M059J (cell line): ENCODE results near the gene RPS18. TPM values are rescaled to one million over a fixed set of nuclear protein-coding genes. Genes with fewer than 3 reads are reported as not detected.
"Not testable (repeated sequence)": the region's sequence is repeated elsewhere in the genome, so short reads cannot be mapped to it uniquely, and the experiment has no call there.

Experiments used
- DNase-seq: peaks from one replicate; pipeline ENCODE4 v3.0.0-alpha.2; 2012; ENCODE audit warnings: low read depth
- total RNA-seq: library from RNA; depleted of rRNA; stranded (reverse); fragments of >200 nt; shearing (Covaris generic); gene quantifications from 2 replicates; pipeline ENCODE4 v1.2.3, GENCODE V29; 2014

RPS18 gene
- total RNA-seq, 1 experiment from 2014 or later: 2,277 TPM

DNA sequence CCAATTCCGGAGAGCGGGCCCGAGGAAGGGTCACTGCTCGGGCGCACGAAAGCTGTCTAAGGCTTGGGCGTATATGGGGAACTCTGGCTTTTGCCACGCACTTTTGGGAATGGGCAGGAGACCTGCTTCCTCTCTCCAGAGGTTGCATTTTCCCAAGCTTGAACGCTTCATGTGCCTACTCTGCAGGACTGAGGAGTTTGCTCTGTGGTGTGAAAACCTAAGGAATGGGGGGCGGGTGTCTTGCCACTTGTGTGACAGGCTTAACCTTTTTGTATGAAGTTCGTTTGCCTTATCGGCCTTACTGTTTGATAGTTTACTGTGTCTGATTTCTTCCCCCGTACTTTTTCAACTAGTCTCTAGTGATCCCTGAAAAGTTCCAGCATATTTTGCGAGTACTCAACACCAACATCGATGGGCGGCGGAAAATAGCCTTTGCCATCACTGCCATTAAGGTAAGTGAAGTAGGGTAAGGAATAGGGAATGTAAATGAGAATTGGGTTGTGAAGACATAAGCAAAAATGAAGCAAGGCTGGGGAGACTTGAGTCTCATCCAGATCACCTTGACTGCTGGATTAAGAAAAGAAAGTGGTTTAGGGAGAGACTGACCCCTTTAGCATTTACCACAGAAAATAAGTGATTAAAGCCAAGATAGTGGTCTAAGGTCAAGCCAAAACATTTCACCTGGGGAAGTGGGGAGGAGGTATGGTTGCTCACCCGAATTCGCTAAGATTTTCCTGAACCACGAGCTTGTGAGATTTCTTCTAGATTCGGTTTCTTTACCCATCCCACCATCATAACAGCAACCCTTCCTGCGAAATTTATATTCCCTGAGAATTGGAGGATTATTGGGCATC lies 627 bp downstream of the RPS18 start:
- no peak for DNase-seq

DNA sequence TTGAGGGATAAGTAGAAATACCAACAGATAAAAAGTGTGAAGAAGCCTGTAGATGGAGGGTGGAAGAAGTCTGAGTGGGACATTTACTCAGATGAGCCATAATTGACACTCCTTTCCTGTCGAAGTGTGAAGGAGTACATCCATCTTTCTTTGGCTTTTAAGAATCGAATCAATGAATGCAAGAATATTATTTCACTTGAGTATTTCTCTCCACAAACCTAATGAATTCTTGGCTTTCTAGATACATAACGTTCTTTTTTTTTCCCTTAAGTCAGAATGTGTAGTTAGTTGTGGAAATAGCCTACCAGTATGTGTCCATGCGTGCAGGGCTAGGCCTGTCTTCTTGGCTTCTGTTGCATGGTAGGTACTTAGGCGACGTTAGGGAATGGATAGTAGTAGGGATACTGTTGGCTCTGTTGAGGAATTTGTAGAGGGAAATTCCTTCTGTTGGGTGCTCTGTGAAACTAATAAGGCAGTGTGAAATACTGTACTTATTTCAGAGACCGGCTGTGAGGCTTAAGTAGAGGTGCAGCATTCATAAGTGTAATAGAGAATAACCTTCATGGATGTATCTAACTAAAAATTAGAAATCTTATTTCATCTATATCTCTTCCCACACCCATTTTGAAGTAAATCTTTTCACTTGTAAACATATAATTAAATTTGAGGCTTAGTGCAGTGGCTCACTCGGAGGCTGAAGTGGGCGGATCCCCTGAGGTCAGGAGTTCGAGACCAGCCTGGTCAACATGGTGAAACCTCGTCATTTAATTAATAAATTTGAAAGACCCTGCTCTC lies 1.5 kb downstream of the RPS18 start:
- no peak for DNase-seq

DNA sequence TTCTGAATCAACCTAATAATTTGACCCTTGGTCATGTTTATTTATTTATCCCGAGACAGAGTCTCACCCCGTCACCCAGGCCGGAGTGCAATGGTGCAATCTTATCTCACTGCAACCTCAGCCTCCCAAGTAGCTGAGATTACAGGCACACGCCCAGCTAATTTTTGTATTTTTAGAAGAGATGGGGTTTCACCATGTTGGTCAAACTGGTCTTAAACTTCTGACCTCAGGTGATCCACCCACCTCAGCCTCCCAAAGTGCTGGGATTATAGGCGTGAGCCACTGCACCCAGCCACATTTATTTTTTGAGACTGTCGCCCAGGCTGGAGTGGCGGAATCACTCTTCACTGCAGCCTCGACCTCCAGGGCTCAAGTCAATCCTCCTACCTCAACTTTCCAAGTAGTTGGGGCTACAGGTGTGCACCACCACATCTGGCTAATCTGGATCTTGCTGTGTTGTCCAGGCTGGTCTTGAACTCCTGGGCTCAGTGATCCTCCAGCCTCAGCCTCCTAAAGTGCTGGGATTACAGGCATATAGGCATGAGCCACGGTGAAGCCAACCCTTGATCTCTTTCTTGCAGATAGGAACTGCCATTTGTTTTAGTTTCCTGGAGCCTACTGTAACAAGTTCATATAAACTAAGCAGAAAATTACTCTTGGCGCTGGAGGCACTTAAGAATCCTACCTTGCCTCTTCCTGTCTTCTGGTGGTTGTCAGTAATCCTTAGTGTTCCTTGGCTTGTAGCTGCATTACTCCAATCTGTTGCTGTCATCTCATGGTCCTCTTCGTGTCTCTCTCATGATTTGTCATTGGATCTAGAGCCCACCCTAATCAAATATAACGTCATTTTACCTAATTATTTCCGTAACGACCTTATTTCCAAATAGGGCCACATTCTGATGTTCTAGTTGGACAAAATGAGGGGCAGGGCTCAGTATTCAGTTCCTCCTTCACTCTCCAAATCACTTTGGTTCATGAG lies 2.3 kb downstream of the RPS18 start:
- no peak for DNase-seq

DNA sequence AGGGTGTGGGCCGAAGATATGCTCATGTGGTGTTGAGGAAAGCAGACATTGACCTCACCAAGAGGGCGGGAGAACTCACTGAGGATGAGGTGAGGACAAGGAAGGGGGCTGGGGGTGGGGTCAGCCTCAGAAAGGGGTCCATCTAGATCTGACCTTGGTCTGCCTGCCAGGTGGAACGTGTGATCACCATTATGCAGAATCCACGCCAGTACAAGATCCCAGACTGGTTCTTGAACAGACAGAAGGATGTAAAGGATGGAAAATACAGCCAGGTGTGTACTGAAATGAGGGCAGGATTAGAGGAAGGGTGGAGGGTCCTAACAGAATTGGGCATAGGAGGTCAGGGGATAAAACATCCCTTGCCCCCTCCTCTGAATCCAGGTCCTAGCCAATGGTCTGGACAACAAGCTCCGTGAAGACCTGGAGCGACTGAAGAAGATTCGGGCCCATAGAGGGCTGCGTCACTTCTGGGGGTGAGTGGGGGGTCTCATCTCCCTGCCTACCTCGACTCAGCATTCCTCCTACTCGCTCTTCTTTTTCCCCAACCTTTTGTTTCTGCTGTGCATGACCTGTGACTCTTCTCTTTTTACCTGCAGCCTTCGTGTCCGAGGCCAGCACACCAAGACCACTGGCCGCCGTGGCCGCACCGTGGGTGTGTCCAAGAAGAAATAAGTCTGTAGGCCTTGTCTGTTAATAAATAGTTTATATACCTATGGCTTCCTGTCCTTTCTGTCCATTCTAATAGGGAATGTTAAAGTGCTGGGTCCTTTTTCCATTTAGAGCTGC lies 4.1 kb downstream of the RPS18 start:
- DNase-seq: not testable (repeated sequence)

DNA sequence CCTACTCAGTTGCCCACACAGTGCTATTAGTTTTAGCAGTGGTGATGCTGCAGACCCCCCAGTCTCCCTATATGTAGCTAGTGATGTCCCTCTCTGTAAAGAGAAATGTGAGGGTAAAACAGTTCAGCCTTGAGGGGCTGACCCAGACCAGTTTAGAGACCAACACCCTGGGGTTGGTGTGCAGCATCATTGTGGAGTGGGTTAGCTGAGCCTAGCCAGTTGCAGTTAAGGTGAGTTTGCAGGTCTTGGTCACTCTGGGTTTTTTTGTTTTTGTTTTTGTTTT lies 4.6 kb downstream of the RPS18 start:
- DNase-seq: no peak

DNA sequence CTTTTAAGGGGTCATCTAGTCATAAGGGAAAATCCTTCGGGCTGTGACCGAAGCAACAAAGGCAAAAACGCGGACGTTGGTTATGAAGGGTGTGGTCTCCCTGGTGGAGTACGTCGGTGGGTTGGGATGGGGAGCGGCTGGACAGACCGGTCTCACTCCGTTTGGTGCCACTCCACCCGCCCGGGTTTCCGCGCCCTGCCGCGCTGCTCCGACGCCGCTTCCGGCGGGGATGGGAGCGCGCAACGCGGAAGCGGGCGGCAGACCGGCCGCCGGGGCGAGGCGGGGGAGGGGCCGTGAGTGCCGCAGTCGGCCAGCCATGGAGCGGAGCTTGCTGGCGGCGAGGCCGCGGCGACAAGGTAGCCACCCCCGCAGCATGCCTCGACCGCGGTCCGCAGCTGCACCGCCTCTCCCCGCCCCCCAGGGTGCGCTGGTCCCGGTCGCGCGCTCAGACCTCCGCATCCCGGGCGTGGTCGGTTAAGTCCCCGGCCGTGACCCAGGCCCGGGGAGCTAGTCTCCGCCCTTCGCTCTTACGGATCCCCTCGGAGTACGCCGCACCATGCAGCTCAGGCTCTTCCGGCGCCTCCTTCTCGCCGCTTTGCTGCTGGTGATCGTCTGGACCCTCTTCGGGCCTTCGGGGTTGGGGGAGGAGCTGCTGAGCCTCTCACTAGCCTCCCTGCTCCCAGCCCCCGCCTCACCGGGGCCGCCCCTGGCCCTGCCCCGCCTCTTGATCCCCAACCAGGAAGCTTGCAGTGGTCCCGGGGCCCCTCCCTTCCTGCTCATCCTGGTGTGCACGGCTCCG lies 5.2 kb downstream of the RPS18 start, which contains the start of gene B3GALT4:
TSS of gene B3GALT4 (plus strand) at position 260 of the 799 bp plus-strand sequence. CDS start at position 557, 297 bp downstream.
- DNase-seq: no peak

DNA sequence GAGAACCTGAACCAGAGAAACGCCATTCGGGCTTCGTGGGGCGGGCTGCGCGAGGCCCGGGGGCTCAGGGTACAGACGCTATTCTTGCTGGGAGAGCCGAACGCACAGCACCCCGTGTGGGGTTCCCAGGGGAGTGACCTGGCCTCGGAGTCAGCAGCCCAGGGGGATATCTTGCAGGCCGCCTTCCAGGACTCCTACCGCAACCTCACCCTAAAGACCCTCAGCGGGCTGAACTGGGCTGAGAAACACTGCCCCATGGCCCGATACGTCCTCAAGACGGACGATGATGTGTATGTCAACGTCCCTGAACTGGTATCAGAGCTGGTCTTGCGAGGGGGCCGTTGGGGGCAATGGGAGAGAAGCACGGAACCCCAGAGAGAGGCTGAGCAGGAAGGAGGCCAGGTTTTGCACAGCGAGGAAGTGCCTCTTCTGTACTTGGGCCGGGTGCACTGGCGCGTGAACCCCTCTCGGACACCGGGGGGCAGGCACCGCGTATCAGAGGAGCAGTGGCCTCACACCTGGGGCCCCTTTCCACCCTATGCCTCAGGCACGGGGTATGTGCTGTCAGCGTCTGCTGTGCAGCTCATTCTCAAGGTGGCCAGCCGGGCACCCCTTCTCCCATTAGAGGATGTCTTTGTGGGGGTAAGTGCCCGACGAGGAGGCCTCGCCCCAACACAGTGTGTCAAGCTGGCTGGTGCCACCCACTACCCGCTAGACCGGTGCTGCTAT lies 6.0 kb downstream of the RPS18 start:
- no peak for DNase-seq

DNA sequence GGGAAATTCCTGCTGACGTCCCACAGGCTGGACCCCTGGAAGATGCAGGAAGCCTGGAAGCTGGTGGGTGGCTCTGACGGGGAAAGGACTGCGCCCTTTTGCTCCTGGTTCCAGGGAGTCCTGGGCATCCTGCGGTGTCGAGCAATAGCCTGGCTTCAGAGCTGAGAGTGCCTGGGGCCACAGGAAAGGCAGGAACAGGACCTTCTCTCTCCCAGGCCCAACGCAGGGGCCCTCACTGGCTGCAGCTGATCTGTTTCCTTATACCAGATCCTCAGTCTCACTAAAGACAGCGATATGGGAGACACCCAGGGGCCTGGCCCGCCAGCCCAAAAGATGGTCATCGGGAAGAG lies 6.5 kb downstream of the RPS18 start:
- DNase-seq: peak; percentile 45

DNA sequence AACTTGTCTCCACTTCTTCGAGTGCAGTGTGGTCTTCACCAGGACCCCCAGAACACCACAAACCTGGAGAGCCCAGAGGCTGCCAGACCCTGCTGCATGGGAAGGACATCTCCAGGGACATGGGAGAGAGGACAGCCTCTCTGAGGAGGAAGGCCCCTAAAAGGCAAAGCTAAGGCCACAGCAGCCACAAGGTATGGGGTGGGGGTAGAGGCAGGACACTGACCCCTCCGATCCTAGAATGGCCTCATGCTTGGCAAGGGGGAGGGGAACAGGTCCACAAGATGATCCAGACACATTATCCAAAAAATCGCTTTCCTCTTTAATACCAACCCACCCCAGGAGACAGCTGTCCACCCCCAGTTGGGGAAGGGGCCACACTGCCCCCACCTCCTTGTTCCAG lies 6.9 kb downstream of the RPS18 start:
- no peak for DNase-seq

DNA sequence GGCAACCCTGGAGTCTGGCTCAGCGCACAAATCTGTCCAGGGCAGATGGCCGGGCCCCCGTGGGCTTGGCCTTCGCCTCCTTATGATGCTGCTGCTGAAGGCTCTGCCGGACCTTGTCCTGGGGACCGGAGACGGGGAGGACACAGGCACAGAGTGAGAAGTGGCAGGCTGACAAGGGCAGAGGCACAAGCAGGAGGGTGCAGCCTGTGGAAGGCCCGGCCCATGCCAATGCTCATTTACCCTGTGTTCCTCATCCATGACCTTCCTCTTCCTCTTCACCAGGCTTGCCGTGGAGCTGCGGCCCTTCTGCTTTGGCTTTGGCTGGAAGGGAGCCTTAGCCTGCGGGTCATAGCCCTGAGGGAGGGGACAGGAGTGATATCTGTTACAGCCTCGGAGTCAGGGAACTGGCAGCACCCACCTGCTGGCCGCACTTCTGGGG lies 7.4 kb downstream of the RPS18 start:
- no peak for DNase-seq

DNA sequence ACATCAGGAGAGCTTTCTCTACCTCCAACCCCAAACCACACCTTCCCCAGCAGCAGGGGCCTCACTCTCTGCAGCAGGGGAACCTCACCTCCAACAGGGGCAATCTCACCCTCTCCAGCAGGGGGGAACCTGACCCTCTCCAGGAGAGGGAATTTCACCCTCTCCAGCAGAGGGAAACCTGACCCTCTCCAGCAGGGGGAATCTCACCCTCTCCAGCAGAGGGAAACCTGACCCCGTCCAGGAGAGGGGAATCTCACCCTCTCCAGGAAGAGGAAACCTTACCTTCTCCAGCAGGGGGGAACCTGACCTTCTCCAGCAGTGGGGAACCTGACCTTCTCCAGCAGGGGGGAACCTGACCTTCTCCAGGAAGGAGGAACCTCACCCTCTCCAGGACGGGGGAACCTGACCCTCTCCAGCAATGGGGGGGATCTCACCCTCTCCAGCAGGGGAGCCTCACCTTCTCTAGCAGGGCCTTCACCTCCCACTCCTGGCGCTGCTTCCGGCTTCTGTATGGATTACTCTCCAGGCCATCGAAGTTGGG lies 8.2 kb downstream of the RPS18 start:
- DNase-seq: peak; percentile 76

DNA sequence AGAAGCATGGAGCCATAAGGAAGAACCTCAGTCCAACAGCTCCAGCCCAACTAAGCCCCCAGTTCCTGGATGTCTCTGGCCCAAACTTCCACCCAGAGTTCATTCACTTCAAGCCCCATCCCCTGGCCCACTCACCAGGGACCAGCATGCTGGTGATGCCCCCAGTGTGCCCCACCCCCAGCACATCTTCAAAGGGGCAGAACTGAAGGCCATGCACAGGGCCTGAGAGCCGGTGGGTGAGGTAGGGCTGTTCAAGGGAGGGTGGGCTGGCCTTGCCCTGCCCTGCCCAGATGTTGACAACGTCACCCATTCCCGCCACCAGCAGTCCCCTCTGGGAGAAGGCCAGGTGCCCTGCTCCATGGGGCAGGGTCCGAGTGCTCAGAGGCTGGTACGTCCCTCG lies 8.7 kb downstream of the RPS18 start:
- DNase-seq: no peak

DNA sequence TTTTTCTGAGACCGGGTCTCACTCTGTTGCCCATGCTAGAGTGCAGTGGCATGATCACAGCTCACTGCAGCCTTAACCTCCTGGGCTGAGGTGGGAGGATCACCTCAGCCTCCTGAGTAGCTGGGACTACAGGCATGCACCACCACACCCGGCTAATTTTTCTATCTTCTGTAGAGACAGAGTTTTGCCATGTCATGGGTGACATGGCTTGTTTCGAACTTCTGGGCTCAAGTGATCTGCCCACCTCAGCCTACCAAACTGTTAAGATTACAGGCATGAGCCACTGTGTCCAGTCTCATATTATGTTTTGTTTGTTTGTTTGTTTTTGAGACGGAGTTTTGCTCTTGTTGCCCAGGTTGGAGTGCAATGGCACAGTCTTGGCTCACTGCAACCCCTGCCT lies 13.3 kb downstream of the RPS18 start:
- not testable (repeated sequence) for DNase-seq

DNA sequence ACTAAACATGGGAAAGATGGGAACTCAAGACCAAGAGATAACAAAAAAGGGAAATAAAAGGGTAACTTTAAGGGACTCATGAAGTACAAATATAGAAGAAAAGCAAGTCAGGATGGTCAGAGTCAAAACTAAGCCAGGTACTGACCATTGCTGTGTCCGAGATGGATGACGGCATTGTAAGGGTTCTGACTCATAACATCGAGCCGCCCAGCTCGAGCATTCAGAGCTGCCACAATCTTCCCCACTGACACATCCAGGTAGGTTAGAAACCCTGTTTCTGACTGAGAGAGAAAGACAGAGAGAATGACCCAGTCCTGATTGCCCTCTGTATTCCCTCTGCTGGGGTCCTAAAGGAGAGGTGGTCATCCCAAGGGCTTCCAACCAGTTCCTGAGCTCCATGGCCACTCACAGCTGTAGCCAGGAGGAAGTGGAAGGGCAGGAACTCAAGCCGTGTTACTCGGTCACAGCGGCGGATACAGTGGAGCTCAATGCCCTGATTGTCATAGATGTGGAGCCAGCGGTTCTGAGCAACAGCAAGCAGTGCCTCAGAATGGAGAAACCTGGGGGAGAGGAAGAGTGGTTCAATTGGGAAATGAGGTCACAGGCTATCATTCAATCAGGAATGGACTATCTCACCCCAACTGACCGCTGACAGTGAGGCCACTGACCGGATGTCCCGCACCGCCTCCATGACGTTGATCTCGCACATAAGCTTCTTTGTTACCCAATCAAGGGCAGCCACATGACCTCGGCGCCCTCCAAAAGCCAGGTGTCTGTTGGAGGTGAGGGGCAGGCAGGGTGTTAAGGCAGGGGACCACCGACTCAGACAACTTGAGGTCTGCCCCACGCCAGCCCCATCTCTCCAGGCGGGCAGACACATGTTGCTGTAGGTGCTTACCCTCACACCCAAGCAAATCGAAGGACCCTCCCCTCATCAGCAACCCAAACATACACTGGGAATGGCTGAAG lies 15.4 kb downstream of the RPS18 start:
- DNase-seq: no peak

DNA sequence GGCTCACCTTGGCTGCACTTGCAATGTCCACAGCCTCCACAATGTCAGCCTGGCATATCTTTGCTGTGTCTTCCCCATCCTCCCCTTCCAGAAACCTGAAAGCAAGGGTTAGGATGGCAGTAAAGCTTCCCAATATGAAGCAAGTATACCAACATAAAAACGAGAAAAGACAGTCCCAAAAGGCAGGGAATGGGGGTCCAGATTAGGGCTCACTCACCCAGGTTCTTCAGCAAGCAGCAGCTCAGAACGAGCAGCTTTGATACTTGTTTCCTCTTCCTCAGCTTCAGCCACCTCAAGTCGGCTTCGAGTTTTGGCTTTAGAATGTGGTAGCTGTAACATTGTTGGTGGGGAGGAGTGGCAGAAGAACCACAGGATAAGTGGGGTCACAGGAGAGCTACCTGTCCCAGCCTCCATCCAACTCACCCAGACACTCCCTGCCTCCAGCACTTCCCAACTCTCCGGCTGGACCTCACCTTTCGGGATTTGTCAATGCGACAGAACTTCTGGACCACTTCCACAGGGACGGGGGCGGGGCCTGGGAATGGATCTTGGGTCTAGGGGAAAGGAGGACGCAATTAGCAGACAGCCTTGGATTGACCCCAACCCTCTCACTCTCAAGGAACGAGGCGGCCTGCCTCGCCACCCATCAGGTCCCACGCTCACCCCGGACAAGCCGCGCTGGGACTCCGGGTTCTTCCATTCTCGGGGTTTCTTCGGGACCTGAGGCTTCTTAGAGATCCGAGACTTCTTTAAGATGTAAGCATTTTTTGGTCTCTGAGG lies 16.5 kb downstream of the RPS18 start:
- DNase-seq: no peak

DNA sequence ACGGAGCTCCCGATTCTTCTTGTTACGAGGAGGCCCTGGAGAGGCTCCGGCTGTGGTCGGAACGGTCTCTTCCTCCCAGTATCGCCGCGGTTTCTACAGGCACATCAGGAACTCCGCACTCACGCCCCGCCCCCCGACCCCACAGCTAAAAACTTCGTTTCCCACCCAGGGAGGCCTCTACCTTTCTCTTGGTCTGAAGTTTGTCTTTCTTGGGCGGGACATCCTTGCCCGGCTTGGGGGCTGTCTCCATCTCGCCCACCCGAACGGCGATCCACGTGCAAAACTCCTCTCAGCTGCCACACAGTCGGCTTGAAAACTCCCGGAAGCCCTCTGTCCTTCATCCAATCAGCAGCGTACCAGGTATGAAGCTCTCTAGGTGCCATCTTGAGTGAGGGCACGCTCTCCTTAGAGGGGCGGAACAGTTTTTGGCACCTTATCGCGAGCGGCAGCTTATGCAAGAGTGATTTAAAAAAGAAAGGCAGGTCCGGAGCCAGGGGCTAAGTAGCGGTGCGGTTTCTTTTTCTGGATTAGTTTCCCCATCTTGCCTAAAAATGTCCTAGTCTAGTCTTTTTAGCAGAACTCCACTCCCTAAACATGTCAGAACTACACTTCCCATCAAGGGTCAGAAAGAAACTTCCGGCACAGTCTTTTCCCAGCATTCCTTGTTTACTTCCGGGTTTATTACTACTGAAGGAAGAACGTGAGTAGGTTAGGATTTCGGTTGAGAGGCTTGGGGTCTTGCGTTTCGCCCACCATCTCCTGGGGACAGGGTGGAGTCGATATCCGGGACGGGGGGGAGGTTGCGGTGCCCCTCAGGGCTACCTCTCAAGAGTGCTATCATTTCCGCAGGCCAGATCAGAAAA lies 17.3 kb downstream of the RPS18 start, which contains the start of the genes PFDN6 and WDR46:
TSS of gene PFDN6 (plus strand) at position 681 of the 863 bp plus-strand sequence. CDS start 256 bp downstream, outside the sequence.
TSS of gene WDR46 (minus strand) at position 319 of the 863 bp plus-strand sequence. CDS start at position 250, 69 bp downstream.
- peak; percentile 96 for DNase-seq
